BE2C (cell line): Measurements from ENCODE around the gene DNAJC4.

Experiments
- DNase-seq: peaks from one replicate; pipeline ENCODE4 v3.0.0-alpha.2; 2020
- H3K27me3 ChIP-seq: fragments of 250-450 bp; sonication (Bioruptor Pico); 2 replicates; pipeline ENCODE4 v1.5.1; 2020; ENCODE audit warnings: mild to moderate bottlenecking
- H3K36me3 ChIP-seq: fragments of 250-450 bp; sonication (Bioruptor Pico); 2 replicates; pipeline ENCODE4 v1.5.1; 2020; ENCODE audit warnings: mild to moderate bottlenecking
- H3K4me1 ChIP-seq: fragments of 250-450 bp; sonication (Bioruptor Pico); 2 replicates; pipeline ENCODE4 v1.5.1; 2020
- H3K4me3 ChIP-seq: 2 replicates; pipeline ENCODE4 v1.5.1; 2011; ENCODE audit warnings: low read depth, low read length
- H3K9me3 ChIP-seq: fragments of 250-450 bp; sonication (Bioruptor Pico); 2 replicates; pipeline ENCODE4 v1.5.1; 2020
- CTCF ChIP-seq: IDR thresholded peaks from 2 replicates; pipeline ENCODE4 v1.5.1; 2012; ENCODE audit warnings: mild to moderate bottlenecking, low read depth, low read length

DNAJC4 gene

GRCh38 chr11:64263947-64264317, 33.6 kb downstream of the DNAJC4 start:
- Histone ChIP-seq H3K36me3 (peaks cover 3% of the 10 kb centered on the region), H3K4me3 (no peak overlapping the region), H3K9me3 (no peaks in the 10 kb centered on the region), H3K4me1 (peaks cover 21% of the 10 kb centered on the region), H3K27me3 (no peaks in the 10 kb centered on the region)
- DNase-seq: no peak
- no peak for TF ChIP-seq CTCF

DNA sequence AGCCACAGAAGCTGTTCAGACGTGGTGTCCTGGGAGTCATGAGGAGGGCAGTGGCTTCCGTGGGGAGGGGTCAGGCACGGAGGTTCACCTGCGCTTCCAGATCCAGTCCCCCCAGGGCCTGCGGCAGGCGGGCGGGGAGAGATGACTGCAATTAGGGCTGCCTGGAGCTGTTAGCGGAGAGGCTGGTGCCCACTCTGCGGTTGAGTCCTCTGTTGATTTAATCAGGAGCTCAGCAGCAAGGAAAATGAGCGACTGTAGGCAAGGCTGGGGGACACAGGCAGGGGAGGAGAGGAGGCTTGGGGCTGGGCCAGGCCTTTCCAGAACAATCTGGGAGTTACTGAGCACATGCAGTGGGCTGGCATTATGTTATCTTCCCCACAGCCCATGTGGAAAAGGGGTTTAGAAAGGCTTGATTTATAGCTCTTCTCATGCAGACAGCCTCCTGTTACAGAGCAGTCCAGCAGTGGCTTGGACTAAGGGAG, 34.1 kb downstream of the DNAJC4 start:
- no peak overlapping the region for H3K4me3 ChIP-seq
- no peak for TF ChIP-seq CTCF
- no peaks in the 10 kb centered on the region for H3K27me3 ChIP-seq
- H3K4me1 ChIP-seq: peaks cover 21% of the 10 kb centered on the region
- peaks cover 3% of the 10 kb centered on the region for H3K36me3 ChIP-seq
- H3K9me3 ChIP-seq: no peaks in the 10 kb centered on the region
- peak; percentile 70 for DNase-seq

- Histone ChIP-seq H3K9me3 (no peaks in the 10 kb centered on the region), H3K36me3 (peaks cover 3% of the 10 kb centered on the region), H3K27me3 (no peaks in the 10 kb centered on the region), H3K4me1 (peaks cover 21% of the 10 kb centered on the region), H3K4me3 (no peak overlapping the region)
- no peak for TF ChIP-seq CTCF
- no peak for DNase-seq
Observed at GRCh38 chr11:64265176-64266160, 35.1 kb downstream of the DNAJC4 start.

DNA sequence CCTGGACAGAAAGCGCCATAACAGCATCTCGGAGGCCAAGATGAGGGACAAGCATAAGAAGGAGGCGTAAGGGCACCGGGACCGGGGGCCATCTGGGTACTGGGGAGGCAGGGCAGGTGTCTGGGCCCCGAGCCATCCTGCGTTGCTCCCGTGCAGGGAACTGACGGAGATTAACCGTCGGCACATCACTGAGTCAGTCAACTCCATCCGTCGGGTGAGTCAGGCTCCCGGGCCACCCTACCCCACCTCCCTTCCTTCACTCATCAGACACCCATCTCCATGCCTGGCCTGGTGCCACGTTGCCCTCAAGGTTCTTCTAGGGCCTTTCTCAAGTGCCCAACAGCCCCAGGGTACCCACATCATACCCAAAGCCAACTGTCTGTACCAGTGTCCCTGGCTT, 36.0 kb downstream of the DNAJC4 start:
- Histone ChIP-seq H3K9me3 (no peaks in the 10 kb centered on the region), H3K4me3 (no peak overlapping the region), H3K27me3 (no peaks in the 10 kb centered on the region), H3K36me3 (peaks cover 3% of the 10 kb centered on the region), H3K4me1 (peaks cover 21% of the 10 kb centered on the region)
- no peak for TF ChIP-seq CTCF
- no peak for DNase-seq

GRCh38 chr11:64267207-64267945, 37.0 kb downstream of the DNAJC4 start:
- H3K4me1 ChIP-seq: peaks cover 21% of the 10 kb centered on the region
- peaks cover 3% of the 10 kb centered on the region for H3K36me3 ChIP-seq
- no peak for DNase-seq

More at GRCh38 chr11:64267207-64267945, 37.0 kb downstream of the DNAJC4 start:
- TF ChIP-seq CTCF: no peak
- Histone ChIP-seq H3K27me3 (no peaks in the 10 kb centered on the region), H3K9me3 (no peaks in the 10 kb centered on the region), H3K4me3 (no peak overlapping the region)
